Stimulated activated CD8-positive, alpha-beta memory T cell treated with anti-CD3 and anti-CD28 coated beads, Interleukin-7, amount 100 ng/mL, for 24 hours (primary cell): Measurements from ENCODE around the gene APOC4.
A peak's percentile ranks its signal among the peaks of the same experiment; 100 is the strongest.
"Not testable (repeated sequence)": the region's sequence is repeated elsewhere in the genome, so short reads cannot be mapped to it uniquely, and the experiment has no call there.

Source experiments
- DNase-seq: peaks from one replicate; pipeline ENCODE4 v3.0.0-alpha.2; 2020; ENCODE audit warnings: low read depth

APOC4 gene

DNA sequence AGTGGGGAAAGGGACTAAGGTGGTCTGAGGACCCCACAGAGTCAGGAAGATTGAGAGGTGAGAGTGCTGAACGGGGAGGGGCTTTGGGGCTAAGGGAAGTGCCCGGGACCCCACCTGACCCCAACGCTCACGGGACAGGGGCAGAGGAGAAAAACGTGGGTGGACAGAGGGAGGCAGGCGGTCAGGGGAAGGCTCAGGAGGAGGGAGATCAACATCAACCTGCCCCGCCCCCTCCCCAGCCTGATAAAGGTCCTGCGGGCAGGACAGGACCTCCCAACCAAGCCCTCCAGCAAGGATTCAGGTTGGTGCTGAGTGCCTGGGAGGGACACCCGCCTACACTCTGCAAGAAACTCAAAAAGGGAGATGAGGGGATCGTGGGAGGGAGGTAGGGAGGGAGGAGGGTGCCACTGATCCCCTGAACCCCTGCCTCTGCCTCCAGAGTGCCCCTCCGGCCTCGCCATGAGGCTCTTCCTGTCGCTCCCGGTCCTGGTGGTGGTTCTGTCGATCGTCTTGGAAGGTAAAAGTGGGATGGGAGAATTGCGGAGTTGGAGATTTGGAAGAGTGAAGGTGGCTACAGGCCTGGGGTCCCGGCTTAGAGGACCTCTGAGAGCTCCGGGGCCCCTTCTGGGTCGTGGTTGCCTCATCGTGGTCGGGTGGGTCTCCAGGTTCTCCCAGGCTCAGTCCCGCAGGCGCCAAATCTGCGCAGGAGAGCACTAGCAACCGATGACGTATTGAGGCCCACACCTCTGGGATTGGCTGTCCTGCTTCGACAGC is 27.4 kb upstream of the APOC4 start, which contains the start of gene APOC1:
TSS of gene APOC1 (plus strand) at position 176 of the 774 bp plus-strand sequence. CDS start at position 460, 284 bp downstream.
- peak; percentile 50 for DNase-seq

GRCh38 chr19:44924243-44924725 is 17.8 kb upstream of the APOC4 start:
- DNase-seq, result no peak

DNA sequence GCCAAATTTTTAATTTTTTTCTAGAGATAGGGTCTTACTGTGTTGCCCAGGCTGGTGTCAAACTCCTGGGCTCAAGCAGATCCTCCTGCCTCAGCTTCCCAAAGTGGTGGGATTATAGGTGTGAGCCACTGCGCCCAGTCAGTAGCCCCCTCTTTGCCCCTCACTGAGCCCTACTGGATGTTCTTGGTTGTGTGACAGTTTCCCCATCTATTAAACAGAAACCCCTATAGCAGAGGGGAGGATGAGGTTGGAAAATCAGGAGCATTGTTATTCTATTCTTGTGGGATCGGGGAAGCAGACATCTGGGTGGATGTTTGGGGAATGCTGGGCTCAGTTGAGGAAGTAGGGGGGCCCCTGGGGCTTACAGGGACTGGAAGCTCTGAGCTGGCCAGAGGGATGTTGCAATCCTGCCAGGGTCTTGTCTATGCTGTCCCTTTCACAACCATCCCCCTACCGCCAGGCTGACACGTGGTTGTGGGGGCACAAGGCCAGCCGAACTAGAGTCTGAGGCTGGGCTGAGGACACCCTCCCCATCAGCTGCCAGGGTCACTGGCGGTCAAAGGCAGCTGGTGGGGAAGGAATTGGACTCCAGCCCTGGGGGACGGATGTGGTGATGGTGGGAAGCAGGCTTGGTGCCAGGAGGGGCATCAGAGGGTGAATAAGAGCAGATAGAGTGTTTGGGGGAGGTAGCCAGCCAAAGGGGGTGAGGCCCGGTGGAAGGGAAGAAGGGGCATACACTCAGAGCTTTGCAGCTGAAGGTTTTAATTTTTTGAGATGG is 16.7 kb upstream of the APOC4 start:
- DNase-seq, result no peak

DNA sequence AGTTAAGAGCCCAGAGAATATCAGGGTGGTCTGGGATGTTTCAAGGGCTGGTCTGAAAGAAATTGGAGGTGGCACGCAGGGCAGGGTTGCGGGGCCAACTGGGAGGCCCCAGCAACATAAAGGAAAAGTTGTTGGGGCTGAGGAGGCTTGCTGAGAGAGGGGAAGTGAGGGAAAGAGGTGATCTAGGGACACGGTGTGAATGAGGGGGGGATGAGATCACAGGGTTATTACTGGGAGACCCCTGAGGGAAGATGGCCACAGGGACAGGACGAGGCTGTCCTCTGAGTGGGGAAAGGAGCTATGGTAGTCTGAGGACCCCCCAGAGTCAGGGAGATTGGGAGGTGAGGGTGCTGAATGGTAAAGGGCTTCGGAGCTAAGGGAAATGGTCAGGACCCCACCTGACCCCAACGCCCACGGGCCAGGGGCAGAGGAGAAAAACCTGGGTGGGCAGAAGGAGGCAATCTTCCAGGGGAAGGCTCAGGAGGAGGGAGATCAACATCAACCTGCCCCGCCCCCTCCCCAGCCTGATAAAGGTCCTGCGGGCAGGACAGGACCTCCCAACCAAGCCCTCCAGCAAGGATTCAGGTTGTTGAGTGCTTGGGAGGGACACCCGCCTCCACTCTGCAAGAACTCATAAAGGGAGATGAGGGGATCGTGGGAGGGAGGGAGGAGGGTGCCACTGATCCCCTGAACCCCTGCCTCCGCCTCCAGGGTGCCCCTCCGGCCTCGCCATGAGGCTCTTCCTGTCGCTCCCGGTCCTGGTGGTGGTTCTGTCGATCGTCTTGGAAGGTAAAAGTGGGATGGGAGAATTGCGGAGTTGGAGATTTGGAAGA is 15.6 kb upstream of the APOC4 start:
- DNase-seq, result not testable (repeated sequence)

DNA sequence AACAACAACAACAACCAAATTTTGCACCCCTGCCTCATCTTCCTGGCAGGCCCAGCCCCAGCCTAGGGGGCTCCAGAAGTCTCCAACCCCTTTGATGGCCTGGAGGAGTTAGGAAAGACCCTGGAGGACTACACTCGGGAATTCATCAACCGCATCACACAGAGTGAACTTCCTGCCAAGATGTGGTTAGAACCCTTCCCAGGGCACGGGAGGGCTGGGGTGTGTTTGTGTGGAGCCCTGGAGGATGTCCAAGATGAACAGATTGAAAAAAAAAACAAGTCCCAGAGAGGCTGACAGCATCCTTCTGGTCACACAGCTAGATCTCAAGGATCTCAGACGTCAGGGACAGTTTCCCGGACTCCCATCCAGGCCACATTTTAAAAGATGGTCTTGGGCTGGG is 14.3 kb upstream of the APOC4 start:
- no peak for DNase-seq

GRCh38 chr19:44930088-44930487 is 11.9 kb upstream of the APOC4 start:
- DNase-seq, result no peak

DNA sequence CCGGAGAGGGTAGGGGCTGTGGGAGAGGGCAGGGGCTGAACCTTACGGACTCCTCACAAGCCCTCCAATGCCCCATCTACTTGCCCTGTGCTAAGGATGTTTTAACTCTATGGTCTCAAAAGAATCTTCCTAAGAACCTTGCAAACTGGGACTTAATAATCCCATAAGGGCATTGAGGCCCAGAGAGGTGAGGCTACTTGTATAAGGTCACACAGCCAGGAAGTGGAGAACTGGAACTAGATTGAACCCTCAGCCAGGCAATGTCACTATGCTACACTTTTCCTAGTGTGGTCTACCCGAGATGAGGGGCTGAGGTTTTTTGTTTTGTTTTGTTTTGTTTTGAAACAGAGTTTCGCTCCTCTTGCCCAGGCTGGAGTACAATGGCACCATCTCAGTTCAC is 10.5 kb upstream of the APOC4 start:
- DNase-seq, result no peak

DNA sequence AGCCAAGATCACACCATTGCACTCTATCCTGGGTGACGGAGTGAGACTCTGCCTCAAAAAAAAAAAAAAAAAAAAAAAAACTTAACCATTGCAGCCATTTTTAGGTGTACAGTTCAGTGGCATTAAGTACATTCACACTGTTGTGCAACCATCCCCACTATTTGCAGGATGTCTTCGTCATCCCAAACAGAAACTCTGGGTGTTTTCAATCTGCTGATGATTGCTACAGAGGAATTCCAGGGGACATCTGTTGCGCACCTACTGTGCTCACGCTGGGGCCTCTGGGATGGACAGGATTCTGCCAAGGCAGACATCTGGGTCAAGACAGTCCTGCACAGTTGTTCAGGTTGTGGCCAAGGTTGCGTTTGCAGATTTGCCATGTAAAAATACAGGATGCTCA is 2.4 kb upstream of the APOC4 start:
- DNase-seq, result no peak

DNA sequence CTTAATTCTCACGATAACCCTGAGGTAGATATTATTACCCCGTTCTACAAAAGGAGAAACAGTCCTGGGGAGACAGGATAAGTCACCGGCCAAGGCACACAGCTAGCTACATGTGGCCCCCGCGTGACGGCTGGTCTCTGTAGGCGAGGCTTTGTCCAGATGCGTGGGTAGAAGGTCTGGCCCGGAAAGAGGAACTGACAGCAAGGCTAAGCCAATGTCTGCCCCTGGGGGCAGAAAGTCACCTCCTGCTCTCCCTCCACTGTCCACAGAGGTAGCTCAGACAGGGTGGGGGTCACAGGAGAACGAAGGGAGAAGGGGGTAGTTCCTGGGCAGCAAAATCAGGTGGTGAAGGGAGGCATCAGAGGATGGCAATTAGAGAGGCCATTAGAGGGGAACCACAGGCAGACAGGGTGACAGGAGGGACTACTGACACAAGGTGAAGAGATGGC is 1.8 kb downstream of the APOC4 start:
- DNase-seq, result no peak

GRCh38 chr19:44947041-44947581 is 5.1 kb downstream of the APOC4 start:
- DNase-seq, result no peak

DNA sequence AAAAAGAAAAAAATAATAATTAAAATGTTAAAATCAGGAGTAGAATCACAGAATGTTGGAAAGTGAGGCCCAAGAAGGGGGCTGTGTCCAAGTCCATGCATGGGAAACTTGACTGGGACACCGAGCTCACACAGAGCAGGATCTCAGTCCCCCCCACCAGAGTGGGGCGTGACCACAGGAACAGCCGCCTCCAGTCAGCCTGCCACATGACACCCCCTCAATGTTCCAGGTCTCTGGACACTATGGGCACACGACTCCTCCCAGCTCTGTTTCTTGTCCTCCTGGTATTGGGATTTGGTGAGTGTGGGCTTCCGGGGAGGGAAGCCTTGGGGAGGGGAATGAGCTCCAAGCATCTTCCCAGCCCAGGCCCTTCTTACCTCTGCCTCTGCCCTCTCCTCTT is 6.2 kb downstream of the APOC4 start:
- no peak for DNase-seq

- no peak for DNase-seq
Observed at GRCh38 chr19:44948763-44949374, 6.8 kb downstream of the APOC4 start.

DNA sequence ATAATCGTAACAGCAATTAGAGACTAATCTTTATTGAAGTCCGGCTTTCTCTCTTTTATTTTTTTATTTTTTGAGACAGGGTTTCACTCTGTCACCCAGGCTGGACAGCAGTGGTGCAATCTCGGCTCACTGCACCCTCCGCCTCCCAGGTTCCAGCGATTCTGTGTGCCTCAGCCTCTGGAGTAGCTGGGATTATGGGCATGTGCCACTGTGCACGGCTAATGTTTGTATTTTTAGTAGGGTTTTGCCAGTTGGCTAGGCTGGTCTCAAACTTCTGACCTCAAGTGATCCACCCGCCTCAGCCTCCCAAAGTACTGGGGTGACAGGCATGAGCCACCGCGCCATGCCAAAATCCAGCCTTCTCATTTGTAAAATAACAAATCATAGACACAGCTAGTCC is 7.5 kb downstream of the APOC4 start:
- no peak for DNase-seq

GRCh38 chr19:44951179-44952159 is 9.4 kb downstream of the APOC4 start:
- no peak for DNase-seq

DNA sequence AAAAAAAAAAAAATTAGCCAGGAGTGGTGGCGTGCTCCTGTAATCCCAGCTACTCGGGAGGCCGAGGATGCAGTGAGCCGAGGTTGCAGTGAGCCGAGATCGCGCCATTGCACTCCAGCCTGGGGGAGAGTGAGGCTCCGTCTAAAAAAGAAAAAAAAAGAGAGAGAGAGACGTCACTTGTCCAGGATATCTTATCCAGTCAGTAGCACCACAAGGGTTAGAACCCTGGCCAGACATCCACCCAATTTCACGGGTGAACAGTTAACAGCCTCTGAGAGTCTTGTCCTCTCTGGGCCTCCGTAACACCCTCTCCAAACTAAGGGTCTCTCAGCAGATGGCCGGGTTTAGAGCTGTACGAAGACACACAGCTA is 12.2 kb downstream of the APOC4 start:
- no peak for DNase-seq

DNA sequence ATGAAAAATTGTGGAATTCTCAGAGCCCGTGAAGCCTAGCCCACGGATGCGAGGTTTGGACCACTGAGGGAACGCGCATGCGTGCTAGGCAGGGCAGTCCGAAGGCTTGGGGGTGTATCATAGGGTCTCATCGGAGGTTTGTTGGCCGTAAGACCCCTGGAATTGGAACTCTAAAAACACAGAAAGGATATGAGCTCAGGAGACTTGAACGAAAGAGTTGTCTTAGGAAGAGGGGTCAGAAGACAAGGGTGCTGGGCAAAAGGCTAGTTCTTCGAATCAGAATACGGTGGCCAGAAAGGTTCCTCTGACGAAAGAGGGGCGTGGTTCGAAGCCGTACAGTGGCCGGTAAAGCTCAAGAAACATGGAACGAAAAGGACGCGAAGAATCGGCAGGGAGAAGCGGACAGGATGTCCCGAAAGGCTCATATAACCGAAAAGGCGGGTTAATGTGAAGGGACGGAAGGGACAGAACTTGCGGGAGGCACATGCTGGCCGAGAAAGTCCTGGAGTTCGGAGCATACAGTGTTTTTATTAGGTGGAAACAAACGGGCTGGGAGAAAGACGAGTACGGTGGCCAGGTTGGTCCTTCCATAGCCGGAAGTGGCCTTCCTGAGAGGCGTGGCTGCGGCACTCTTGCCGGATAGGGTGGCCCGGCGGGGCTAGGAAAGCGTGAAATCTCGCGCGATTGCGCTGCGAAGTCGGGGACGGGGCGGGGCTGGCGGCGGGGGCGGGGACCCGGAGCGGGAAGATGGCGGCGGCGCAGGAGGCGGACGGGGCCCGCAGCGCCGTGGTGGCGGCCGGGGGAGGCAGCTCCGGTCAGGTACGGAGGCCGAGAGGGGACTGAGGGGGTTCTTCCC is 12.8 kb downstream of the APOC4 start, which contains the start of gene CLPTM1:
TSS of gene CLPTM1 (plus strand) at position 732 of the 856 bp plus-strand sequence. CDS start at position 748, 16 bp downstream.
- peak; percentile 93 for DNase-seq

- DNase-seq, result no peak
Observed at GRCh38 chr19:44955505-44956439, 13.7 kb downstream of the APOC4 start.

- DNase-seq, result no peak
Observed at GRCh38 chr19:44957526-44957925, 15.5 kb downstream of the APOC4 start.
